ENCODE measurements around the gene ASB3.

The ASB3 gene

GRCh38 chr2:53715568-53715967, 71.2 kb downstream of the ASB3 start:
- no peak for DNase-seq (ENCODE audit: low read depth, low spot score)
- TF ChIP-seq CTCF (IDR thresholded peaks at IDR 0.05; ENCODE audit: insufficient read depth, low read length, missing control alignments), result peak; percentile 9
- ChIA-PET POLR2A (no interaction called here), CTCF (interaction anchor here (2.2 kb wide), 1 partner anchor 293 kb away, joined by 15 read pairs; no protein-coding TSS in a partner anchor)
- no peak overlapping the region for H3K4me3 ChIP-seq (ENCODE audit: low read depth, low read length)

GRCh38 chr2:53711271-53711780, 75.4 kb downstream of the ASB3 start:
- no peak for DNase-seq (ENCODE audit: low read depth, low spot score)
- CTCF ChIA-PET, result no interaction called here
- H3K4me3 ChIP-seq (ENCODE audit: low read depth, low read length), result no peak overlapping the region
- POLR2A ChIA-PET, result interaction anchor here (0.6 kb wide), 1 partner anchor 258 kb away, joined by 3 read pairs; no protein-coding TSS in a partner anchor
- no peak for TF ChIP-seq CTCF (IDR thresholded peaks at IDR 0.05; ENCODE audit: insufficient read depth, low read length, missing control alignments)

GRCh38 chr2:53708988-53709387, 77.8 kb downstream of the ASB3 start:
- no peak for TF ChIP-seq CTCF (IDR thresholded peaks at IDR 0.05; ENCODE audit: insufficient read depth, low read length, missing control alignments)
- ChIA-PET POLR2A (no interaction called here), CTCF (no interaction called here)
- H3K4me3 ChIP-seq (ENCODE audit: low read depth, low read length), result no peak overlapping the region
- DNase-seq (ENCODE audit: low read depth, low spot score), result no peak

GRCh38 chr2:53701221-53701620, 85.5 kb downstream of the ASB3 start:
- CTCF ChIA-PET, result no interaction called here
- TF ChIP-seq CTCF (IDR thresholded peaks at IDR 0.05; ENCODE audit: insufficient read depth, low read length, missing control alignments), result no peak

GRCh38 chr2:53697686-53698085, 89.1 kb downstream of the ASB3 start:
- ChIA-PET CTCF (no interaction called here), POLR2A (no interaction called here)
- H3K4me3 ChIP-seq (ENCODE audit: low read depth, low read length), result no peak overlapping the region
- TF ChIP-seq CTCF (IDR thresholded peaks at IDR 0.05; ENCODE audit: insufficient read depth, low read length, missing control alignments), result no peak
- no peak for DNase-seq (ENCODE audit: low read depth, low spot score)

More at GRCh38 chr2:53701221-53701620, 85.5 kb downstream of the ASB3 start:
- no peak overlapping the region for H3K4me3 ChIP-seq (ENCODE audit: low read depth, low read length)
- DNase-seq (ENCODE audit: low read depth, low spot score), result no peak
- POLR2A ChIA-PET, result no interaction called here

- no peak for DNase-seq (ENCODE audit: low read depth, low spot score)
- TF ChIP-seq CTCF (IDR thresholded peaks at IDR 0.05; ENCODE audit: insufficient read depth, low read length, missing control alignments), result no peak
- CTCF ChIA-PET, result no interaction called here
- no peak overlapping the region for H3K4me3 ChIP-seq (ENCODE audit: low read depth, low read length)
- POLR2A ChIA-PET, result no interaction called here
These were observed 89.7 kb downstream of the ASB3 start for GRCh38 chr2:53697092-53697491.

Measured in AG04449 (cell line).